GM08714 (cell line): ENCODE data around the gene PIP5KL1.
A peak's percentile ranks its signal among the peaks of the same experiment; 100 is the strongest.

ENCODE experiments used
- H3K4me3 ChIP-seq: fragments of 200-500 bp; sonication (Bioruptor generic); 2 replicates; pipeline ENCODE4 v1.5.1; 2014; ENCODE audit warnings: mild to moderate bottlenecking, low read length, inconsistent platforms
- ZNF274 ChIP-seq: IDR thresholded peaks from 2 replicates; pipeline ENCODE4 v1.6.1; 2012; ENCODE audit warnings: mild to moderate bottlenecking, low read depth, low read length

Gene PIP5KL1

DNA sequence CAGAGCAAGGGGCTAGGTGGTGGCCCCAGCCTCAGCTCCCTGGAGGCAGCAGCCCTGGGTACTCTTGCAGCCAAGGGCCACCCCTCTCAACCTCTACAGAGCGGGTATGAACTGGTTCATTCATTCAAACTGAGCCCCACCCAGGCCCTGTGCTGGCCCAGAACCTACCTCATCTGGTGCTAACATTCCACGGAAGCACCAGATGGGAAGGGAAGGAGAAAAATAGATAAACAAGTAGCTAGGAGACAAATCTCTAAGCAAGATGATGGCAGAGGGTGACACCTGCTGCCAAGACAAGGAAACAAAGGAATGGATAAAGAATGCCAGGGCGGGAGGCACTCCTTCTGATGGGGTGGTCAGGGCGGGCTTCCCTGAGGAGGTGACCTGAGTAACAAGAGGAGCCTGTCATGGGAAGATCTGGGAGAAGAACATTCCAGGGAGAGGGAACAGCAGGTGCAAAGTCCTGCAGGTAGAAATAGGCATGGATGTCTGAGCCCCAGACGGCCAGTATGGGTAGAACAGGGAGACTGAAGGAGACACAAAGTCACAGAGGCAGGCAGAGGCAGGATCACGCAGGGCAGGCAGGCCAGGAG lies 19.9 kb downstream of the PIP5KL1 start:
- no peak overlapping the region for H3K4me3 ChIP-seq
- TF ChIP-seq ZNF274 = no peak

DNA sequence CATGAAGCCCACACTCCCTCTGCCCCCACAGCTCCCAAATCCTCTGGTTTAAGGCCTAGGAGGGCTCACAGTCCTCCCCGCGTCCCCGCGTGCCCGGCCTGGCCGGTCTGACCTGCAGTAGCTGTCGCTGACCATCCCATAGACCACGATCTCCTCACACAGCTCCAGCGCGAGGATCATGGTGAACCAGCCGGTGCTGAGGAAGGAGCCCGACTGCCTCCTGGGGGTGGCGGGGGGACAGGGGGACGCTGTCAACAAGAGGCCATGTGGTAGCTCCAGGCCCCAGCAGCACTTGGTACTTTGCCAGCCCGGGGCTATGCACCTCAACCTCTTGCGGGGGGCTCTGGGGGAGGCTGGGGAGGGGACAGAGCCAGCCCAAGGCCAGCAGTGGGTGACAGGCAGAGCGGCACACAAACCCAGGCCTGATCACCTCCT lies 20.7 kb downstream of the PIP5KL1 start:
- TF ChIP-seq ZNF274 = no peak
- no peak overlapping the region for H3K4me3 ChIP-seq

DNA sequence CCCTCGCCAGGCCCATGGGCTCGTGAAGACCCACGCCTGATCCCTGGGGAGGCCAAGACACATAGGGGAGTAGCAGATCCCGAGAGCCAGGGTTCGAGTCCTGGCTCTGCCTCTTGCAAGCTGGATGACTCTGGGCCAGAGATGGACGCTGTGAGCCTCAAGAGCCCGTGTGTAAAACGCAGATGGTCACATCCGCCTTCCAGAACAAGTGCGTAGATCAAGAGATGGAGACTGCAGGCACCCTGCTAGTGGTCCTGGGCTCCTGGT lies 22.0 kb downstream of the PIP5KL1 start:
- no peak for TF ChIP-seq ZNF274
- no peak overlapping the region for H3K4me3 ChIP-seq

DNA sequence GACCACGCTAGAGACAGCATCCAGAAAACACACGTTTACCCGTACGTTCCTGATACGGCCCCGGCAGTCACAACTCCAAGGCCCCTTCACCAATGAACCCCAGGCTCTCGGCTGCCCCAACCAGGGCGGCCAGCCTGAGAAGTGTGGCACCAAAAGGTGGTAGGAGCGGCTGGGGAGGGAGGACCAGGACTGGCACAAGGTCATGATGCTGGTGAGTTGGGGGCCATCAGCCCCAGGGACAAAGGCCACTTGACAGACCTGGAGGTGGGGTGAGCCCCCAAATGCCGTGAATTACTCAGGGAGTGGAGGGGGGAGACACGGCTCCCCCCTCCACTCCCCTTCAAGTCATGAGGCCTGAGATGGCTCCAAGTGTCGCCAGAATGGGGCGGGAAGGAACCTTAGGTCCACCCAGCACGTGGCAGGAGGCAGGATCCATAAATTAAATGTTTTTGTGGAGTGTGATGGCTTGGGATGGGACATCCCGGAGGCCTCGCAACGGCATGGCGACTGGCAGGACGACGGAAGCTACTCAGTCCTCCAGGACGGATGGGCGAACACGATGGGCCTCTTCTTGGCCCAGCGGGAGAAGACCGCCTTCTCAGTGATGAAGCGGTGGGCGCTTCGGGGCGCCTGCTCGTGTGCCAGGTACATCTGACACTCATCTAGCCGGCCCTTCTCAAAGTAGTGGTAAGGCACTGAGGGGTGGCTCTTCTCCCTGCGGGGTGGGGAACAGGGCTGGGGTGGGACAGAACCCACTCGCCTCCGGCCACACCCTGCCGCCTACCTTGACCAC lies 22.5 kb downstream of the PIP5KL1 start:
- no peak overlapping the region for H3K4me3 ChIP-seq
- TF ChIP-seq ZNF274 = no peak

DNA sequence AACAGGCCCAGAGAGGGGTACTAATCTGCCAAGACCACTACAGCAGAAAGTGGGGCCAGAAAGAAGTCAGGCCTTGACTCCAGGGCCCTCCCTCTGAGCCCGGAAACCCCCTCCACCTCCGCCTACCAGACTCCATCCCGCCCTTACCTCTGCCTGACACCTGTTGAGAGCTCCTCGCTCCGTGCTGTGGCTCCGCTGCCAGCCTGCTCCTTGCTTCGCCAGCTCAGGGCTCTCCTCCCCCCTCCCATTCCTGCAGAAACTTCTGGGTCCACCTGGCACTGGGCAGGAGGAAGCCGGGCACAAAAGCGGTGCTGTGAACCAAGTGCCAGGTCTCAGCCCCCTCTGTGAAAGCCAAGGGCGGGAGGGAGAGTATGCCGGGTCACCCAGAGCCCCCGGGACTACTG lies 24.8 kb downstream of the PIP5KL1 start:
- H3K4me3 ChIP-seq = no peak overlapping the region; the same call in 1 of the 2 replicates
- TF ChIP-seq ZNF274 = no peak

DNA sequence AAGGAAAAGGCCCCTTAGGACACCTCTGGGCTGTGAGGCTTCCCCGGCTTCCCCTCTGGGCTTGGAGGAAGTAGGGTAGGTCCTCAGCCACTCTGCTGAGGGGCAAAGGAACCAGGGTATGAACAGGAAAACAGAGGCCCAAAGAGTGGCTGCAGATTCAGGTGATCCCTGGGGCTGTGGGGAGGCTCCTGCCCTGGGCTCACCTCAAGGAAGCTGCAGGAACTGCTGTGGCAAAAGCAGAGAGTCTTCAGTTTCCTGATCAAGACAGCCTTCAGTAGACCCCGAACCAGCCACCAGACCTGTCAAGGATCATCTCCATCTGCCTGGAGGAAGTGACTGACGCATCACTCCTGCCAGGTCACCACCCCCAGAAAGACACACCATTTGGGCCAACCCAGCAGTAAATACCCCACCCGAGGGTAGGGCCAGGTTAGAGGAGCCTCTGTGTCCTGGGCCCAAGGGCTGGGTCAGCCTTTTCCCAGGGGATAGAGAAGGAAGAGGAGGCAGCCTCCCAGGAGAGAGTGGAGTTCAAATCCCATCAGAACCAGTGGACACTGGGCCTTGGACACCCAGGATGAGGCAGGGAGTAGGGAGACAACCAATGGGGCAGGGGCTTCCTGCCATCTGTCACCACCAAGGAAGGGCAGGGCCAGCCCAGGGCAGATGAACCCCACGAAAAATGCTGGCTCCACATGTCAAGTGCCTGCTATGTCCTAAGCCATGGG lies 25.4 kb downstream of the PIP5KL1 start:
- TF ChIP-seq ZNF274 = no peak

DNA sequence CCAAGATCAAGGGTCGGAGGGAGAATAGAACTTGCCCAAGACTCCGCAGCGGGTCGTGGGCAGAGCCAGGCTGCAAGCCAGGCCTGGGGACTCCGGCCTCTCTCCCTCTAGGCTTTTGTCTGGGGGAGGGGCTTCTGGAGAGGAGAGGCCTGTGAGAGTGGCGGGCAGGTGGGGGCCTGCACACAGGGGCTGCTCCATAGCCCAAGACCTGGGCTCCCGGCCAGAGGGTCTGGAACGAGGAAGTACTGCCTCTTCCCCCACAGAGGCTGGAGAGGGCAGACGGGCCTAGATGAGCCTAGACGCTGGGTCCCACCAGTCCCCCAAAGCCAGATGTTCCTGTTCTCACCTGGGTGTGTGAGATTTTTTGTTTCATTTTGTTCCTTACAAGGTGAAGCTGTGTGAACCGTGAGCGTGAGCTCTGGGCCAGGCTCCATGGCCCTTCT lies 26.0 kb downstream of the PIP5KL1 start:
- TF ChIP-seq ZNF274 = no peak
- H3K4me3 ChIP-seq = no peak overlapping the region

More for the DNA sequence above, 25.4 kb downstream of the PIP5KL1 start:
- no peak overlapping the region for H3K4me3 ChIP-seq

DNA sequence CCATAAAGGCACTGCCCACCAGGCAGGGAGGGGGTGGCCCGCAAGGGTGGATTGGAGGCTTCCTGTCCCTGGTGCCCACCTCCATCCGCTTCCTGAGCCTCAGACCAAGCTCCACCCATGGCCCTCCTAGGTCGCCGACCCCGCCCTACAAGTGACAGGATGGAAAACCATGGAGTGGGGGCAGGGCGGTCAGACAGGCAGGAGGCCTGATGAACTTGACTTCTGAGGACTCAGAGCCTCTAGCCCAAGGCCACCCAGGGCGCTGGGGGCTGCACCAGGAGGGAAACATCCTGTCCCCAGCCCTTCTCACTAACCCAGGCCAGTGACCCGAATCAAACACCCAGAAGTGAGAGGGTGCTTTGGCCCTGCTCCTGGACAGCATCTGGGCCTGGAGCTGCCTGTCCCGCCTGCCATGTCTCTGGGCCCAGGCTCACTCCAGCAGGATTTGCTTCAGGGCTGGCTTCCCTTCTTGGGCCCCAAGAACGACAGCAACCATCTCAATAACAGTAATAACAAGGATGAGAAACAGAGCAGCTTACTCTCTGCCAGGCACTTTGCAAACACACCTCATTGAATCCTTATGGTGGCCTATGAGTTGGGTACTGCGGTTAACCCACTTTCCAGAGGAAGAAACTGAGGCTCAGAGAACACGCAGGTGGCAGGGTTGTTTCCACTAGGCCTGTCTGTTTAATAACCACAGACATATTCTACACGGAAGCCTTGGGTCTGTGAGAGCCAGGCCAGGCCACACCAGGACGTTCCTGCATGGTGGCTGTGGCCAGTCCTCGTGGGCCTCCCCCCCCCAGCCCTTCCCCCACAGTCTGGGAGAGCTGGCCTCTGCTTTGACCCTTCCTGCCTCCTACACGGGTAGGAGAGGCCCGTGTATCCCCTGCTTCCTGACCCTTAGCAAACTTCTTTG lies 26.8 kb downstream of the PIP5KL1 start:
- no peak for TF ChIP-seq ZNF274
- H3K4me3 ChIP-seq = no peak overlapping the region; the same call in 1 of the 2 replicates

DNA sequence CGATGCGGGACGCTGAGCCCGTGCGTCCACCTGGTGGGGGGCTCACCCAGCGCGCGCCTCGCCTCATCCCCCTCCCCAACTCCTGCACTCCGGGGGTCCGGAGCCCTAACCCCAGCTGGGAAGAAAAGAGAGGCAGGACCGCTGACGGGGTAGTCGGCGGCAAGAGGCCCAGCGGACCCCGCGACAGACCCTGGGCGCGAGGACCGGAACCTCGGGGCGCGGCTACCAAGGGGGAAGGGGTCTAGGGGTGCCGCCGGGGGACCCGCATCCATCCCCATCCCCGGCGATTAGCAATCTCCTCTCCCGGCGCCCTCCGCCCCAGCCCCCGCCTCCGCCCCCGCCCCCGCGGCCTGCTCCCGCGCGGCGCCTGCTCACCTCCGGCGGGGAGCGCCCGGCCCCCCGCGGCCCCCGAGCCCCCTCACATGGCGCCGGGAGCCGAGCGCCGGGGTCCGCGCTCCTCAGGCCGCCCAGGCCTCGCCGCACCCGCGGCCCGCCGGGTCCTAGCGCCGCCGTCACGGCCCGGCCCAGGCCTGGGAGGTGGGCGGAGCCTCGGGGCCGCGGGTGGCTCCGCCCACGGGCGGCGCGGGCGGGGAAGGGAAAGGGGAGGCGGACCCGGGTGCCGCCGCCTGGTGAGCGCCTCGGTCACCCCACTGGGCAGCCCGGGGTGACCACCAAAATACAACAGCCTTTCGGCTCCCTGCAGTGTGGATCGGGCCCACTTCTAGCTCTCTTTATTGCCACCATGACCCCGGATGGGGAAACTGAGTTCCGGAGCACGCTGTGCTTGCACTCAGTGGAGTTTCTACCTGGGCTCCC lies 31.2 kb downstream of the PIP5KL1 start, which contains the start of gene ST6GALNAC6:
TSS of gene ST6GALNAC6 (minus strand) at position 476 of the 816 bp plus-strand sequence. CDS start 1,622 bp downstream, outside the sequence.
- peak within 1 kb of the TSS; percentile 85; the same call in 1 of the 2 replicates for H3K4me3 ChIP-seq
- TF ChIP-seq ZNF274 = no peak

DNA sequence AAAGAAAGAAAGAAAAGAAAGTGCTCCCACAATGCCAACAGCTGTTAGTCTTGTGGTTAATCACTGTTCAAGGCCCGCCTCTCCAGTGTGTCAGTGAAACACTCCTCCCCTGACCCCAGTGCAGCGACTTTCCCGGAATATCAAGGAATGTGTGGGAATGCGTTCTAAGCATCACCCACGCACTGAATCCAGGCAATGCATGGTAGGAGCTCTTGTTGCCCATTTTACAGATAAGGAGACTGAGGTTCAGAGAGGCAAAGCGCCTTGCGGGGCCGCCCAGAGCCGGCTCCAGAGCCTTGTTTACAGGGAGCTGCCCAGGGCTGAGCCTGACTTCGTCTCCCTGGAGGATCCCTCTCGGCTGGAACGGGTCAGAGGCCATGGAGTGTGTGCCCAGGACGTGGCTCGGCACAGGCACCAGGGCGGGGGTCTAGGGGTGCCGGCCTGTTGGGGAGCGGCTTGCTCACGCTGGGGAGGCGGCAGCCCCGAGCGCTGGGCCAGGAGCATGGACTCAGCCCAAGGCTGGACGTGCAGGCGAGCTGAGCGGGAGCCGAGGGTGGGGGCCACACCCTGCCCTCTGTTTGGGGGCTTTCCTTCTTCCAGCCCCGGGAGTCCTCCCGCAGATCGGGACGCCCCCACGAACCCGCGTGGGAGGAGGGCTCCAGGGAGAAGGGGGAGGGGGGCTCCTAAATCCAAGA lies 32.0 kb downstream of the PIP5KL1 start:
- H3K4me3 ChIP-seq = peak overlapping the region; percentile 85; the same call in 1 of the 2 replicates
- TF ChIP-seq ZNF274 = no peak

DNA sequence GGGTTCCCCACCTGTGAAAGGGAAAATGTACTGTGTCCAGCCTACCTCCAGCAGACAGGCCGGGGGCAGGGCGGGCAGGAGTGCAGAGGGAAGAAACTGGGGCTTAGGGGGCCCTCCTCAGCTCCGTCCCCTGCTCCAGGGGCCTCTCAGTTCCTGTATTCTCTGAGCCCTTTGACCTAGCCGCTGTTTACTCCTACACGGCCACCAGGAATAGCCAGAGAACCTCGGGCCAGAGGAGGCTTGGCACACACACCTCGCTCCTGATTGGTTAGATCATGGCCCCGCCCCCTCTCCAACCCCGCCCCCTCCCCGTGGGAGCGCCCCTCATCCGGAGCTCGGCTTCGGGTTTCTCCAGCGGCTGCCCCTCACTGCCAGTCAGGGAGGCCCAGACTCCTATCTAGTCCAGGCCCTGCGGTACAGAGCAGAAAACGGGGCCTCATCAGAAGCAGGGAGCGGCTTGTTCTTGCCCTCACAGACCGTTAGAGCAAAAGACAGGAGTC lies 33.3 kb downstream of the PIP5KL1 start:
- TF ChIP-seq ZNF274 = no peak
- no peak overlapping the region for H3K4me3 ChIP-seq
